HG02852 (cell line): ENCODE measurements around the gene ARHGEF19.
"Not testable (repeated sequence)": the region's sequence is repeated elsewhere in the genome, so short reads cannot be mapped to it uniquely, and the experiment has no call there.

Experiments used
- ATAC-seq: cut with Tn5 transposase; IDR thresholded peaks from one replicate; pipeline ENCODE4 v1.9.1; 2021; ENCODE audit warnings: mild to moderate bottlenecking, moderate library complexity; ENCODE audit not compliant: unreplicated experiment

The ARHGEF19 gene

DNA sequence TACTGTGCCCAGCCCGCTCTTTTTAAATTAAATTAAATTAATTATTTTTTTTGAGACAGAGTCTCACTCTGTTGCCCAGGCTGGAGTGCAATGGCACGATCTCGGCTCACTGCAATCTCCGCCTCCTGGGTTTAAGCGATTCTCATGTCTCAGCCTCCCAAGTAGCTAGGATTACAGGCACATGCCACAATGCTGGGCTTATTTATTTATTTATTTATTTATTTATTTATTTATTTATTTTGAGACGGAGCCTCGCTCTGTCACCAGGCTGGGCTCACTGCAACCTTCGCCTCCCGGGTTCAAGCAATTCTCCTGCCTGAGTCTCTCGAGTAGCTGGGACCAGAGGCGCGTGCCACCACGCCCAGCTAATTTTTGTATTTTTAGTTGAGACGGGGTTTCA lies 10.3 kb upstream of the ARHGEF19 start:
- ATAC-seq, result not testable (repeated sequence)

DNA sequence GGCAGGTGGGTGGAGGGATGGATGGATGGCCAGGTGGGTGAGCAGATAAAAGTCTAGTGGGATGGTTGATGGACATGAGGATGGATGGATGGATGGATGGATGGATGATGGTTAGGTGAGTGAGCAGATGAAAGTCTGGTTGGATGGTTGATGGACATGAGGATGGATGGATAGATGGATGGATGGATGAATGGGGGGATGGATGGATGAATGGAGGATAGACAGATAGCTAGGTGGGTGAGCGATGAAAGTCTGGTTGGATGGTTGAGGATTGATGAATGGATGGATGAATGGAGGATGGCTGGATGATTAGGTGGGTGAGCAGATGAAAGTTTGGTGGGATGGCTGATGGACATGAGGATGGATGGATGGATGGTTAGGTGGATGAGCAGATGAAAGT lies 9.0 kb upstream of the ARHGEF19 start:
- ATAC-seq, result no peak

DNA sequence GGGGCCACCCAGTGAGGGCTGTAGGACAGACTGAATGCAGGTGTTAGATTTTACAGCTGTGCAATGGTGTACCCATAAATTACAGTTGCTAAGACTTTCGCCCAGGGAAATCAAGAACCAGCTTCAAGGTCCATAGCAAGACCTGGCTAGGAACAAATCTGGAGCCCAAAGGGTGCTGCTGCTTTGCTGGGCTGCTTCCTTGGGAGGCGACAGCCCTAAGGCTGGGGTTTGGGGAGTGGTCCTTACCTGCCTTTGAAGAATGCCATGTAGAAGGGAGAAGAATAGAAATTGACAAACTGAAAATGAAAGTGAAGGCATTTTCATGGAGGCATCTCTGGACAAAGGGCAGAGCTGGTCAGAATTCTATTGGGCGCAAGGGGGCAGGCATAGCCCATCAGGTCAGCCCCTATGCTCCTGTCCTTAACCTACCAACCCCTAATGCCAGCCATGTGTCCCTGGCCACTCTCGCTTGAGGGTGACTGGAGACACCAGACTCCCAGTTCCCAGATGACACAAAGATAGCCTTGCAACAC lies 7.6 kb upstream of the ARHGEF19 start:
- ATAC-seq, result no peak

DNA sequence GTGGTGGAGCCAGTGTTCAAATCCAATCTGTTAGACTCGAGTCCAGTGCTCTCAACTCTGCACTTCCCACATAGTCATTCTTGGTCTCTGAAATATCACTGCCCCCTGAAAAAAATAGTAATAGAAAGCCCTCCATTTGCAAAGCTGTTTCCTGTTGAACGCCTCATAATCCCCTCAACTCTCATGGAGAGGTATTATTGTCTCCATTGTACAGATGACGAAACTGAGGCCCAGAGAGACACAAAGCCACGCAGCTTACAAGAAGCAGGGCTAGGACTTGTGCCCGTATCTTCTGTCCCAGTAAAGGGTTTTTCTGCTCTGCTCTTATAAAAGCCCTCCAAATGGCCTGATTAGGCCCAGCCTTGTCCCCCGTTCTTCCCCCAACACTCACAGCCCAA lies 6.2 kb upstream of the ARHGEF19 start:
- ATAC-seq, result no peak

DNA sequence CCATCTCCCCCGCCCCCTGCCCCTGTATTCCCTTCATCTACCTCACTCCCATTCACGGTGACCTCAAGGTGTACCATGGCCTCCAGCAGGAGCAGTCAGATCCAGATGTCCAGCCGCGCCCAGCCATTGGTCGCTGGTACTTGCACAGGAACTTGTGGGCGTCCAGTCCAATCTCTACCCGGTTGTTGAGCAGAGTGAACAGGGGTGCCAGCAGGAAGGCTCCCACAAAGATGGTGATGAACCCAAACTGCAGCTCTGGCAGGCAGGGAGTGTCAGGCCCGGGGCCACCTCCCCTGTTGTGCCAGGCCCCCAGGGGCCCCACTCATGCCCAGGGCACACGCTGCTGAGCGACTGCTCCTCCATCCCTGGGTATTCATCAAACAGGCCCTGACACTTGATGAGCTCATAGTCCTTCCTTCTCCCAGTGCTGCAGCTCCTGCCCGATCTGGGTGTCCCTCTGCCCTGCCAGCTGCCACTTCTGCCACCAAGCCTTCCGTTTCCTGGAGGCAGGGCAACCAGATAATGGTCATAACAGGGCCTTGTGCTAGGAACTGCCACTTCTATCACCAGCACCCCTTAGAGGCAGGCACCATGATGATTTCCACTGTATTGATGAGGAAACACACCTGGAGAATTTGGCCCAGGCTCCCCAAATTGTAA lies 5.7 kb upstream of the ARHGEF19 start:
- ATAC-seq, result no peak

DNA sequence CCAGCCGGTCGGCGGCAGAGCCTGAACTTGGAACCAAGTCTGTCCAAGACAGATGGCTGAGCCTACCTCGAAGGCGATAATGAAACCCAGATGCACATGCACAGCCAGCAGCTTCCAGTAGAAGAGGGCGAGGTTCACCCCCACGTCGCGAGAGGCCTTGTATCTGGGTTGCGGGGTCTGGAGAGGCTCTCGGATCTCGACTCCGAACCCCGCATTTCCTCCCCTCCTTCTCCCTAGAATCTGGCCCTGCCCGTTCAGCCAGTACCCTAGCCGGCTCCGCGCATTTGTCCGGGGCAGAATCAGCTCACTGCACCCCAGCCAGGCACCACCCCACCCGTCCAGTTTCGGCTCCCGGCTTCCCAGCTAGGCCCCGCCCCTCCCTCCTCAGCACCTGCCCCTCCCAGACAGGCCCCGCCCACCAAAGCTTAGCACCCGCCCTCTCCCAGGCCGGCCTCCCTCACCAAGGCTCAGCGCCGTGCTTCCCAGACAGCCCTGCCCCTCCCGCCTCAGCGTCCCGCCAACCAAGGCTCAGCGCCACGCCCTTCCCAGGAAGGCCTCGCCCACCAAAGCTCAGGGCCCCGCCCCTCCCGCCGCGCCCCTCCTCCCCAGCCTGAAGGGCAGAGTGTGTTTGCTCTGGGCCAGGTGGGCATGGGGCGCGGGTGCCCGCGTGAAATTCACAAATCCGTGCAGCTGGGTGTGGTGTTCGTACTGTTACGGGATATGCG lies 4.8 kb upstream of the ARHGEF19 start:
- peak; percentile 92 for ATAC-seq

DNA sequence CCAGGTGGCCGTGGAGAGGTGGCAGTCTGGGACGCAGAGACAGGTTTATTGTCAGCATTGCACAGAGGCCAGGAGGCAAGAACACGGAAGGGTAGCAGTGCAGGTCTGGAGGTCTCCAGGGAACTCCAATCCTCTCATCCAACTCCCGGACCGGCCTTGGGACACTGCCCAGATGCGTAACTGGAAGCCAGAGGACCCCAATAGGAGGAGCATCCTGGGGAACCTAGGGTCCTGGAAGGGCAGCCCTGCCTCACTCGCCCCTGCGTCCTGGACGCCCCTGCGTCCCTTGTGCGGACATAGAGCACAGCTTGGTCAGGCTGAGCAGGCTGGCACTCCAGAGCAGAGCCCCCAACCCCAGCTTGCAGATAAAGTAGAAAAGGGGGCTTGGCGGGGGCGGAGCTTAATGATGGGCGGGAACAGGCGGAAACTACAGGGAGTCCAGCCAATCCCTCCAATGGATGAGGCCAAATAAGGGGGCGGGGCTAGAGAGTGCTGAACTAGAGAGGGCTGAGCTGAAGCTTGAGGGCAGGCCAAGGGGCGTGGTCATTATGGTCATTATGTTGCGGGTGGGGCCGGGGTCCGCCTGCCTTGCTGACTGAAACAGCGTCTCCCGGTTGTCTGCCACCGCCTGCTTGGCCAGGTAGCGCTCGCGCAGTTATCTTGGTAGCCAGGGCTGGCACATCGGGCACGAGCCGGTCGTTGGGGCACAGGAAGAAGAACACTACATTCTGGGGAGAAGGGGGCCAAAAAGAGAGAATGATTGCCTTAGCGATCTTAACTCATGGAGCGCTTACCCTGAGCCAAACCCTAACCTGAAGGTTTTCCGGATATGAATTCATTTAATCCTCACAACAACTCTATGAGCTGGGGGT lies 3.7 kb upstream of the ARHGEF19 start:
- no peak for ATAC-seq

DNA sequence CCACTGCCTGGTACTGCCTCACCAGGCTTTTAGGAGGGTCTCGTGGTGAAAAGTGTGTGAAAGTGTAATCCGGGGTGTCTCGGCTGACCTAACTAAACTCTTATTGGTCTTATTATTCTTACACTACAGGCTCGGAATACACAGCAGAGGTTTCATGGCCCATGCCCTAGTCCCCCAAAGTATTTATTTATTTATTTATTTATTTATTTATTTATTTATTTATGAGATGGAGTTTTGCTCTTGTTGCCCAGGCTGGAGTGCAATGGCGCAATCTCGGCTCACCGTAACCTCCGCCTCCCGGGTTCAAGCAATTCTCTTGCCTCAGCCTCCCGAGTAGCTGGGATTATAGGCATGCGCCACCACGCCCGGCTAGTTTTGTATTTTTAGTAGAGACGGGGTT lies 2.8 kb upstream of the ARHGEF19 start:
- ATAC-seq, result not testable (repeated sequence)

DNA sequence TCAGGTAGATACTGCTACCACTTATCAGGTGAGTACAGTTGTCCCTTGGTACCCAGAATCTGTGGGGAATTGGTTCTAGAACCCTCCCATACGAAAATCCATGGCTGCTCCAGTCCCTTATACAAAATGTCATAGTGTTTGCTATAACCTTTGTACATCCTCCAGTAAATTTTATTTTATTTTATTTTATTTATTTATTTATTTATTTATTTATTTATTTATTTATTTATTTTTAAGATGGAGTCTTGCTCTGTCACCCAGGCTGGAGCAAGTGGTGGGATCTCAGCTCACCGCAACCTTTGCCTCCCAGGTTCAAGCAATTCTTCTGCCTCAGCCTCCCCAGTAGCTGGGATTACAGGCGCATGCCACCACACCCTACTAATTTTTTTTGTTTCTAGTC lies 1.1 kb upstream of the ARHGEF19 start:
- not testable (repeated sequence) for ATAC-seq

DNA sequence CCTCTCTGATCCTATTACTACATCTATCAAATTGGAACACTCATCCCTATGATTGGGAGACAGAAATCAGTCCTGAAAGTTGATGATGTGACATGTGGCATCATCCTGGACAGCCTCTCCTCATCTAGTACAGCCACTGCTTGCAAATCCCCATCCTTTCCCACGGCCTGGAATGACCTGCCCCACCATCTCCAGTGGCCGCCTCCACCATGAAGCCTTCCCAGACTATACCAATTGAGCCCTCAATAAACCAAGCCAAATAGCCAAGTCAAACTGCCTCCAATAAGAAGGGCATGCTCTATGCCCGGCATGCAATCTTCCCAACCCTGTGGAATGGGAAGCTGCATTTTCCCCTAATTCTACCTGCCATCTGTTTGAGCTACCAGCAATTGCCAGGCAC lies 561 bp upstream of the ARHGEF19 start:
- no peak for ATAC-seq

DNA sequence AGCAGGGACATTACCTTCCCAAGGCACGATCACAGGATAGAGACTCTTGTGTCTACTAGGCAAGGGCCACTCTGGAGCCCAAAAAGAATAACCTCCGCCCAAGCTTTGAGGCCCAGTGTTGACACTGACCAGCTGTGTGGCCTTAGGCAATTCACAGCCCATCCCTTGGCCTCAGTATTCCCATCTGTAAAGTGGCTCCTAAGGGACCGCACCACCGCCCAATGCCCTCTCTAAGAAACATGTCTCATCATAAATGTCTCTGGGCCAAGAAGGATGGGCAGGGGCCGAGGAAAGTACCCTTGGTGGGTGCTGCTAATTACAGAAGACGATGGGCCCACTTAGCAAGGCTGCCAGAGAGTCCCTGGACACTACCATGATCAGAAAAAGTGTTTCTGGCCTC lies 628 bp downstream of the ARHGEF19 start:
- no peak for ATAC-seq

DNA sequence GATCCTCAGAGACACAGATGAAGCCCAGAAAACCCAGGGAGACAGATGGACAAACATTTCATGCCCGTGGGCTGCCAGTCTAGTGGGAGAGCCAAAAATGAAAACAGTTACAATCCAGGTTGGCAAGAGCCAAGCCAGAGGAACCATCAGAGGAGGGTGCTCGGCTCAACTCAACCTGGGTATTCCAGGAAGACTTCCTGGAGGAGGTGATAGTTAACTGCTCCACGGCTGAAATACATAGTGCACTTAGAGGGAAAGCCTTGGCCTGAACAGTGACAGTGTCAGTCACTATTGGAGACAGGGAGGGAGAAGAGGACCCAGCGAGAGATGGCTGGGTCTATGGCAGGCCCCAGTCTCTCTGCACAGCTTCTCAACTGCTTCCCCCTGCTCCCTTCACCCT lies 1.9 kb downstream of the ARHGEF19 start:
- ATAC-seq, result no peak

DNA sequence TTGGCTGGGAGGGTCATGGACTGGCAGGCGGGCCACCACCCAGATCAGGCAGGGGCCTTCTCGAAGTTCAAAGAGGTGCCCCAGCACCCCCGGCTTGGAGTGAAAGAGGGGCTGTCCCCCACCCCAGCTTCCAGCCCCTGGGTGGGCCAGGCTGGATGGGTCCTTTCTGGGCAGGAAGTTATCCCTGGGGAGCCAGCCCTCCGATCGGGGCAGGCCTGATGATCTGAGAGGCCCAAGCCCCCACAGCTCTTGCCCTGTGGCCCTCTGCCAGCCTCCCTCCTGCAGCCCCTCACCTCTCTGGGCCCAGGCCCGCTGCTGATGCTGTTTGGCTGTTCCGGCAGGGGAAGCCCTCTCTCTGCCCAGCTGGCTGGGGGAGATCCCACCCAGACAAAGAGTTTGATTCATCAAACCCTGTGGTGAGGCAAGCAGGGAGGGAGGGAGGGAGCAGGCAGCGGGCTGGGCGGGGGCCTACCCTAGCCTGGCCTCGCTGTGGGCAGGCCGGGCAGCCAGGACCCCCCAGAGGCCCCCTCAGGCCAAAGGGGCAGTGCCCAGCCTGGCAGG lies 2.5 kb downstream of the ARHGEF19 start:
- ATAC-seq, result no peak

DNA sequence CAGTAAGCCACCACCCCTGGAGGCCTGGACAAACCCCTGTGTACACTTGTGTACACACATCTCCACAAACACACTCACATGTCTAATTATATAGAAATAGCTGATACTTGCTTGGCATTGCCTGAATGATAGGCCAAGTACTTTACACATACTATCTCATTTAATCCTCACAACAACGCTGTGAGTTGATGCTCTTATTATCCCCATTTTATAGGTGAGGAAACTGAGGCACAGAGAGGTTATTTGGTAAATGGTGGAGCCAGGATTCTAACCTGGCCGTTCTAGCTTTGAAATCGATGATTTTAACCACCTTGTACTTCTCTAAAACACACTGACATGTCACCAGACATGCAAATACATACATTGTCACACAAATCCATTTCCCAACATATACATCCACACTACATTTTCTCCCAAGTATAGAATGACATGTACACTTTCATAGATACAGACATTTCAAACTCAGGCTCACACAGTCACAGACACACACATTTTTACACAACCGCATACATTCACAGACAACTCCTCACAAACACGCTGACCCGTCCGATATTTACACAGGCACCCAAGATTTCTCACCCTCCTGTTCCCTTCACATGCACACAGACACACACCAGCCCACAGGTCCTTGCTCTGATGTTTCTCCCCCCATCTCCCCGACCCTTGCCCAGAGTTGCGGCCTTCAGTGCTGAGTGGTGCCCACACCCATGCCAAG lies 3.2 kb downstream of the ARHGEF19 start:
- no peak for ATAC-seq

DNA sequence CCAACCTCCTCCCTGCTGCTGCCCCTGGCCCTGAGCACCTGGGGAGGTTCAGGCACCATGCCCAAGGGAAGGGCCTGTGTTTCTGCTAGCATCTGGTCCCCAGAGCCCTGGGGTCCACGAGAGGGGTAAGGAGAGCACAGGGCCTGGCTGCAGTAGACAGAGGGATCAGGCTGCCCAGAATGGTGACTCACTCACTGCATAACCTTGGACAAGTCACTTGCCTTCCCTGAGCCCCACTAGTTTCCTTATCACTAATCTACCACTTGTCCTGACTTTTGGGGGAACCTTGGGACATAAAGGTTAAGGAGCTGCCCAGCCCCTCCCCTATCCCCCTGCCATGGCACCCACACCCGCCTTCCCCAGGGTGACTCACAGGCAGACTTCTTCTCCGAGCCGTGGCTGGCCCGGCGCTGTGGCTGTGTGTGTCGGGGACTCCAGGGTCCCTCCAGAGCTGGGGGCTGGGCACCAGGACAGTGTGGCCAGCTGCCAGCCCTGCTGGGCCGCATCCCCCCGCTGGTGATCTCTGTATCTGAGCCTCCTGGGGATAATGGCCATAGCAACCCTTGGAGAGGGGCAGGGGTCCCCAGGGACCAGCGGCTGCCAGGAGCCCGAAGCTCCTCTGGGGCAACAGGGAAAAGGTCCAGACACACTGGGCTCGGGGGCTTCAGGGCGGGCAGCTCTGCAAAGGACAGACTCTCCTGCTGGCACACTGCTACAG lies 4.0 kb downstream of the ARHGEF19 start:
- no peak for ATAC-seq

DNA sequence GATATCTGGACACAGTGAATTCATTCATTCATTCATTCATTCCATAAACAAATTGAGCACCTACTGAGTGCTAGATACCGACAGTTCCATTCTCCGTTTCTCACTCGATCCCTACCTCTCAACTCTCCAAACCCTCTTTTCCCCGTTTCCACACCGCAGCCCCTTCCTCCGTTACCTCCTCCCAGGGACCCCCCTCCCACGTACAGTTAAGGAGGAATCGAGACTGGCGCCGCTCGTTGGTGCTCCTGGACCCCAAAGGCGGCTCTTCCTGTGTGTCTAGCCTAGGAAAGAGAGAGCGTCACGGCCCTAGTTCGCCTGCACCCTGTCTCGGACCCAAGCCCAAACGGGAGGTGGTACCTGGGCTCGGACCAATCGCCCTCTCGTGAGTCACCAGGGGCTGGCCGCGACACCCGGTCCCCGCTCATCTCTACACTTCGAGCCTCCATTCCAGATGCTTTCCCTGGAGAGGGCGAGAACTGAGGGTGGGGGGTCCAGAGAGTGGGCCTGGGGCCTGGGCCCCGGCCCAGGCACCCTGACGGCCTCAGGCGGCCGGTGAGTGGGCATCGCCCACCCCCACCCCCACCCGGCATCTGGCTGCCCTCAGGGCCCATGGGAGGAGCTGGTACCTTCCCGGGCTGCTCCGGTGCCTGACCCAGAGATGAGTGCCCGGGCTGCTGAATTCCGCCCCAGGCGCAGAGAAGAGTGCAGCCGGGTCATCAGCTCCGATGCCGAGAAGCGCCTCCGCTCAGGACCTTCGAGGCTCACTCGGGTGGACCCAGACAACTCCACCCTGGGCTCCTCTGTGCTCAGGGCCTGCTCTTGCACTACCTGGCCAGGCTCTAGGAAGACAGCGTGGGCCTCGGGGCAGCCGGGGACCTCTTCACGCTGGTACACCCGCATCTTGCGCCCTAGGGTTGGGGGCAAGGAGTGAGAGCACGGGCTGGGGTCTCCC lies 4.9 kb downstream of the ARHGEF19 start:
- no peak for ATAC-seq

DNA sequence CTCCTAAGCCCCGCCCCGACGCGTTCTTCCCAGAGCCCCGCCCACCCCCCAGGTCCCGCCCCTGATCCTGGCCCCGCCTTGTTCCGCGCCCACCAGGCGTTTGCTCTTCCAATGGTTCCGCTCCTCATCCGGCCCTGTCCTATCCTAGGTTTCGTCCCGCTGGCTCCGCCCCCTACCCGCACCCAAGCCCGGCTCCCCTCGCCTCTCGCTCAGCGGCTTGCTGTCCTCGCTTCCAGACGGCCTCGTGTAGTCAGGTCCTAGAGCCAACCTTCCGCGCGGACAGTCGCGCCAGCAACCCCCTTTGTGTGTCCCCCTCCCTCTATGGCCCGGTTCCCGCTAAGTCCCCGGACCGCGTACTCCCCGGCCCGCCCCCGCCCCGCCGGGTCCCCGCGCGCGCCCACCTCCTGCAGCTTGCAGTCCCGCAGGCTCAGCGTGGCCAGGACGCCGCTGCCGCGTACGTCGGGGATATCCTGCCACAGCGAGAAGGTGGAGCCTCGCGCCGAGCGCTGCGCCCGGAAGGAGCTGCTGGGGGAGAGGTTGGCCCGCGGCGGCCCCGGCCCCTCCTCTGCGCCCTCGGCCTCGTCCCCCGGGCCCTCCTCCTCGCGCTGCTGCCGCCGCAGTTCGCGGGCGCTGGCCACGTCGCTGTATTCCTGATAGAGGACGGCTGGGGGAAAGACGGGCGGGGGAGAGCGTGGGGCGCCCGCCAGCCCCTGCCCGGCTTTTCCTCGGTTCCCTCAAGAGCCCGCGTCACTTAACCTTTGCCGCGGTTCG lies 5.7 kb downstream of the ARHGEF19 start:
- ATAC-seq, result peak; percentile 76
